ENCODE results near the gene MTERF2. TPM values are rescaled to one million over a fixed set of nuclear protein-coding genes. Genes with fewer than 3 reads are reported as not detected.
"Not testable (repeated sequence)": the region's sequence is repeated elsewhere in the genome, so short reads cannot be mapped to it uniquely, and the experiment has no call there.

Gene MTERF2
- total RNA-seq, 1 donor, result 7.3 TPM

DNA sequence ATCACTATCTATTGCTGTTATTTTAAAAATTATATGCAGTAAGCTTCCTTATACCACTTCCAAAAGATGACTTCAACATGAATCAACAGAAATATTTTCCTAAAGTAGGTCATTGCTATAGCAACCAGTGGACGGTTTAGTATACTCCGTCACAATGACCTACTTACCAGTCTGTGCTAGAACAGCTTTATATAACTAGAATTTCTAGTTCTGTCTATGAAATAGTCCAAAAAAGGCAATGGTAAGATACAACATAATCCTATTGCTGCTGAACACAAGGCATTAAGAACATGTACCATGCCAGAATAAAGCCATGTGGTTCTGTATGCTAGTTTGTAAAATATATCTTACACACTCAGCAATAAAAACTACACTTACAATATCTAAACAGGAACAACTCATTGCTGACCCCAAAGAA lies 40.7 kb upstream of the MTERF2 start:
- no peak overlapping the region for H3K4me3 ChIP-seq (ENCODE audit: low read depth, low read length)
- no peak for TF ChIP-seq CTCF (IDR thresholded peaks at IDR 0.05; ENCODE audit: insufficient read depth, low read depth, low read length)
- DNase-seq (ENCODE audit: low read depth), result peak; percentile 94

DNA sequence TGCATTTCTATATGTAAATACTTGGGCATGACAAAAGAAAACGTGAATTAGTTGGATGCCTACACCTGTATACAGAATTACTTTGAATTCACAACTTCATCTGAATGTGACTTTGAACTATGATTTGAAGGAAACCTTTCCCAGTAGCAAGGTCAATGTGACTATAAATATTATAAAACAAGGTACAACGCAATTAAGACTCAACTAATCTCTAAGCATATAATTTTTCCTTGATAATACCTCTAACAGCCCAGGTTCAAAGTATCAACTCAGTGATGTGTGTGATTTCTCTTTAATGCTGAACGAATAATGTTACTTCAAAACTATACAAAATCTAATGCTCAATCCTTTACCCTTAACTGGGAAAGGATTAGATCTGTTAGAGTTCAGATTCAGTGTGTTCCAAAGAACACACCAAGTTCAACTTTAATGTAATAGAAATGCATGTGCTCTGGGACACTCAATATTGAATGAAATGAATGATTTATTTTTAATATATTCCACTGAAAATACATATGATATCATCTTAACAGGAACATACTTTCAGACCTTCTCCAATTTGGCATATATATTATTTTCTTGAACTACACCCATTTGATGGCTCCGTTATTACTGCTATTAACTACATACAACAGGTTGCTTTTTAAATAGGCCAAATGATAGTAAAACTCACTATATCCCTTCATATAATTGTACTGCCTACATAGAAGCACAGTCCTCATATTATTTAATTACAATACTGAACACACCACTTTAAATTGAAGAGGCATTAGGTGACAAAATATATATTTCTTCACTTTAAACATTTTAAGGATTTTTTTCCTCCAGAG lies 40.1 kb upstream of the MTERF2 start:
- no peak for DNase-seq (ENCODE audit: low read depth)
- no peak for TF ChIP-seq CTCF (IDR thresholded peaks at IDR 0.05; ENCODE audit: insufficient read depth, low read depth, low read length)
- H3K4me3 ChIP-seq (ENCODE audit: low read depth, low read length), result no peak overlapping the region

DNA sequence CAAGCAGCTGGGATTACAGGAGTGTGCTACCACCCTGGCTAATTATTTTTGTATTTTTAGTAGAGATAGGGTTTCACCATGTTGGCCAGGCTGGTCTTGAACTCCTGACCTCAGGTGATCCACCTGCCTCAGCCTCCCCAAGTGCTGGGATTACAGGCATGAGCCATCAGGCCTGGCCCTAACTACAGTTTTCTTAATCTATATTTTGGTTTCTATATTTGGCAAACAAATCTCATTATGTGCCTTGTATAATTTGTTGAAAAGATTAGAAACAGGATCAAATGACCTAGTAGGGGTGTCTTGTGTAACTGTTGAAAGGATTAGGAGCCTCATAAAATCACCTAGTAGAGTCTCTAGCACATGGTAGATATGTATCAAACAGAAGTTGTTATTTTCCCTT lies 39.4 kb upstream of the MTERF2 start:
- not testable (repeated sequence) for DNase-seq (ENCODE audit: low read depth); H3K4me3 ChIP-seq (ENCODE audit: low read depth, low read length)

DNA sequence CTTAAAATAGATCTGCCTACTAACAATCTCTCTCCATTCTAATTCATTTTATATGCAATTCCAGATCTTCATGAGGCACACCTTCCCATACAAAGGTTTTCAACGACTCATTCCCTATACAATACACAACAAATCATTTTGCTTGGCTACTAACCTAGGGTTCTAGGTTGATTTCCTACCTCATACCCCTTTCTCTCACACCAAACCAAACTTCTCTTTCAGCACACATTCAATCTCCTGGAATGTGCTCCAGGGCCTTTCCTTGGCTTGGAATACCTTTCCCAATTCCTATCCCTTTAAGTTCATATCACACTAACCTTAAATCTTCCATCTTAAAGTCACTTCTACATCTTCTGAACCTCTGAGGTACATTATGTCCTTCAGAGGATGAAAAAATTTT lies 38.7 kb upstream of the MTERF2 start:
- DNase-seq (ENCODE audit: low read depth), result no peak
- H3K4me3 ChIP-seq (ENCODE audit: low read depth, low read length), result no peak overlapping the region
- TF ChIP-seq CTCF (IDR thresholded peaks at IDR 0.05; ENCODE audit: insufficient read depth, low read depth, low read length), result no peak

DNA sequence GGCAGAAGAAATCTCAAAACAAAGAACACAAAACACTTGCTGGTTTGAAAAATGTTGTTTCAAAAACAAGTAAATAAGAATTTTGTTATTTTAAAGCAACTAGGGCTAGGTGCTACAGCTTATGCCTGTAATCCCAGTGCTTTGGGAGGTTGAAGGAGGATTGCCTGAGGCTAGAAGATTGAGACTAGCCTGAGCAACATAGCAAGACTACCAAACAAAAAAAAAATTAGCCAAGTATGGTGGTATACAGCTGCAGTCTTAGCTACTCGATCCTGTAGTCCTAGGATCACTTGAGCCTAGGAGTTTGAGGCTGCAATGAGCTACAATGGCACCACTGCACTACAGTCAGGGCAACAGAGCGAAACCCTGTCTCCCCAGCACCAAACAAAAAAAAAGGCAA lies 32.6 kb upstream of the MTERF2 start:
- H3K4me3 ChIP-seq (ENCODE audit: low read depth, low read length), result no peak overlapping the region
- TF ChIP-seq CTCF (IDR thresholded peaks at IDR 0.05; ENCODE audit: insufficient read depth, low read depth, low read length), result no peak
- no peak for DNase-seq (ENCODE audit: low read depth)

- no peak overlapping the region for H3K4me3 ChIP-seq (ENCODE audit: low read depth, low read length)
- DNase-seq (ENCODE audit: low read depth), result no peak
- TF ChIP-seq CTCF (IDR thresholded peaks at IDR 0.05; ENCODE audit: insufficient read depth, low read depth, low read length), result no peak
These were observed 30.1 kb upstream of the MTERF2 start for GRCh38 chr12:107017042-107017441.

- H3K4me3 ChIP-seq (ENCODE audit: low read depth, low read length), result no peak overlapping the region
- DNase-seq (ENCODE audit: low read depth), result no peak
- TF ChIP-seq CTCF (IDR thresholded peaks at IDR 0.05; ENCODE audit: insufficient read depth, low read depth, low read length), result no peak
These were observed 27.1 kb upstream of the MTERF2 start for GRCh38 chr12:107014055-107014454.
